ENCODE data around the gene SDK1.

The SDK1 gene

GRCh38 chr7:3832199-3832598 lies 531.1 kb downstream of the SDK1 start:
- DNase-seq: no peak

GRCh38 chr7:3835109-3835508 lies 534.1 kb downstream of the SDK1 start:
- DNase-seq: no peak

GRCh38 chr7:3836855-3837254 lies 535.8 kb downstream of the SDK1 start:
- no peak for DNase-seq

GRCh38 chr7:3844540-3845151 lies 543.6 kb downstream of the SDK1 start:
- no peak for DNase-seq

GRCh38 chr7:3846738-3847137 lies 545.7 kb downstream of the SDK1 start:
- DNase-seq: no peak

GRCh38 chr7:3847336-3847735 lies 546.3 kb downstream of the SDK1 start:
- DNase-seq: no peak

- DNase-seq: no peak
These were observed 558.4 kb downstream of the SDK1 start for GRCh38 chr7:3859431-3859830.

GRCh38 chr7:3860932-3861331 lies 559.9 kb downstream of the SDK1 start:
- DNase-seq: no peak

GRCh38 chr7:3861386-3861785 lies 560.3 kb downstream of the SDK1 start:
- DNase-seq: no peak

GRCh38 chr7:3861941-3862340 lies 560.9 kb downstream of the SDK1 start:
- DNase-seq: no peak

- no peak for DNase-seq
These were observed 561.7 kb downstream of the SDK1 start for GRCh38 chr7:3862774-3863173.

GRCh38 chr7:3866277-3866676 lies 565.2 kb downstream of the SDK1 start:
- DNase-seq: no peak

GRCh38 chr7:3867863-3868262 lies 566.8 kb downstream of the SDK1 start:
- no peak for DNase-seq

GRCh38 chr7:3879355-3880075 lies 578.5 kb downstream of the SDK1 start:
- DNase-seq: no peak

GRCh38 chr7:3880228-3880987 lies 579.4 kb downstream of the SDK1 start:
- peak; percentile 63 for DNase-seq

GRCh38 chr7:3882782-3883181 lies 581.7 kb downstream of the SDK1 start:
- no peak for DNase-seq

GRCh38 chr7:3884543-3884942 lies 583.5 kb downstream of the SDK1 start:
- no peak for DNase-seq

GRCh38 chr7:3887096-3887690 lies 586.1 kb downstream of the SDK1 start:
- DNase-seq: no peak

- DNase-seq: no peak
These were observed 587.0 kb downstream of the SDK1 start for GRCh38 chr7:3888096-3888495.

- DNase-seq: no peak
These were observed 591.1 kb downstream of the SDK1 start for GRCh38 chr7:3892157-3892556.

GRCh38 chr7:3892686-3893085 lies 591.6 kb downstream of the SDK1 start:
- no peak for DNase-seq

- DNase-seq: no peak
These were observed 592.2 kb downstream of the SDK1 start for GRCh38 chr7:3893151-3893788.

- DNase-seq: no peak
These were observed 592.7 kb downstream of the SDK1 start for GRCh38 chr7:3893789-3894153.

Data from NCI-H1417 treated with DMSO at 0.1 percent for 48 hours (cell line).